Stimulated activated CD4-positive, alpha-beta T cell treated with anti-CD3 and anti-CD28 coated beads, Interleukin-1b, Interleukin-23, amount 100 ng/mL, for 1 hour (primary cell): ENCODE measurements around the gene RCOR3.
"Not testable (repeated sequence)": the region's sequence is repeated elsewhere in the genome, so short reads cannot be mapped to it uniquely, and the experiment has no call there.

Experiments used
- DNase-seq, 2 donors: peaks; one replicate each; pipeline ENCODE4 v3.0.0-alpha.2; 2020; ENCODE audit warnings: low read depth in 2 of 2

RCOR3 gene

DNA sequence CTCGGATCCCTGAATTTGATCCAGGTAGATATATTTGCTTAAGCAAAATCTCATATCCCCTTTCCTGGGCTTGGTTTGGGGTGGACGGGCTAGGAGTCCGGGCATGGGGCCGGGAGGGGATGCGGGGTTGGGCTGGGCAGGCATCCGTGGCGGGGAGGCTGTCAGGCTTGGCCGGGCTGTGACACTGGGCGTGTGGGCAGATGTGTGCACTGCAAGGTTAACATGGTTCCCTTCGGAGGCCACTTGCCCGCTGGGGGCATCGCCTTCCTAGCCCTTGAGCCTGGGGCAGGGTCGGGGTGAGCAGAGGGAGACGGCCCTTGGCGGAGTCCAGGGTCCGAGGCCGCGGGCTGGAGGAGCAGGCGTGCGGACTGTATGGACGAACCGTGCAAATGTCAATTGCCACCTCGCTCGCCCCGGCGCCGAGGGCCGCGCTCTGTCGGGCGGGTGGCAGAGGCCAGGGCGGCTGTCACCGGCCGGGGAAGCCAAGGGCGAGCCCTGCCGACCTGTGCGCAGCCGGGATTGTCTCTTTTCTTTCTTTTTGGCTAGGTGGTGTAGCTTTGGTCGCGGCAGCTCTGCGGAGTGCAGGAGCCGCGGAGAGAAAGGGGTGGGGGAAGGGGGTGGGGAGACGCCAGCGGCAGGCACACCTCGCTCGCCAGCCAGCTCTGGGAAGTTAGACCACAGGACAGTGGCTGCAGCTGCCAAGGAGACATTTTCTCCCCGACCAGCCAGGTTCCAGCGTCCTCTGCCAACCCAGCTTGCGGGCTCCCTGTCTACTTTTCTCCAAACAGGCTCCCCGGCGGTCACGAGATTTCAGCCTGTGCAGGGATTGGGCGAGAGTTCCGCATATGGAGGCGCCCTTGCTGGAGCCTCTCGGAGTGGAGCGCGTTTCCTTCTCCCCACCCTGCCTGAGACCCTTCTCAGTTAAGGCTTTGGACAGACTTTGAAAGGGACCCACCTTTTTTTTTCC is 1.3 kb downstream of the RCOR3 start:
- DNase-seq = peak; percentile 9 to 39

DNA sequence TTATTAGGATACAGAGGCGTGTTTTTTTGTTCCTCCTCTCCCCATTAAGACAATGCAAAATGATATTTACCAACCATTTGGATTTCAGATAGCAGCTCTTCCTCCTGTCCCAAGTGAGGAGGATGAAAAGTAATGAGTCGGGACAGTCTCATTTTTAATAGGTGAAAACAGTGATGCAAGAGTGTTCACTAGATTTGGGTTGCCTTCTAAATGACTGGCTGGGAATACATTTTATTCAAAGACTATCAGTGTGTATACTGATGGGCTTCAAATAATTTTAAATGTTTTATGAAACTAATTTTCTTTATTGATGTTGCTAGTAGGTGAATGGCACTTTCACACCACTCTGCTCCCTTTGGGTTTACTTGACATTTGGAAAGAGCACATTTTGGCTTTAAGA is 2.1 kb downstream of the RCOR3 start:
- no peak for DNase-seq

DNA sequence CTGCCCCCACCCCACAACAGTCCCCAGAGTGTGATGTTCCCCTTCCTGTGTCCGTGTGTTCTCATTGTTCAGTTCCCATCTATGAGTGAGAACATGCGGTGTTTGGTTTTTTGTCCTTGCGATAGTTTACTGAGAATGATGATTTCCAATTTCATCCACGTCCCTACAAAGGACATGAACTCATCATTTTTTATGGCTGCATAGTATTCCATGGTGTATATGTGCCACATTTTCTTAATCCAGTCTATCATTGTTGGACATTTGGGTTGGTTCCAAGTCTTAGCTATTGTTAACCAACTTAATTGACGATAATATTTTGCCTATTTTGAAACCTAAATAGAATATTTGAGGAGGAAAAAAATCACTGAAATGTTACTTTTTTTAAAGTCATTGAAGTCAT is 3.9 kb downstream of the RCOR3 start:
- not testable (repeated sequence) for DNase-seq

DNA sequence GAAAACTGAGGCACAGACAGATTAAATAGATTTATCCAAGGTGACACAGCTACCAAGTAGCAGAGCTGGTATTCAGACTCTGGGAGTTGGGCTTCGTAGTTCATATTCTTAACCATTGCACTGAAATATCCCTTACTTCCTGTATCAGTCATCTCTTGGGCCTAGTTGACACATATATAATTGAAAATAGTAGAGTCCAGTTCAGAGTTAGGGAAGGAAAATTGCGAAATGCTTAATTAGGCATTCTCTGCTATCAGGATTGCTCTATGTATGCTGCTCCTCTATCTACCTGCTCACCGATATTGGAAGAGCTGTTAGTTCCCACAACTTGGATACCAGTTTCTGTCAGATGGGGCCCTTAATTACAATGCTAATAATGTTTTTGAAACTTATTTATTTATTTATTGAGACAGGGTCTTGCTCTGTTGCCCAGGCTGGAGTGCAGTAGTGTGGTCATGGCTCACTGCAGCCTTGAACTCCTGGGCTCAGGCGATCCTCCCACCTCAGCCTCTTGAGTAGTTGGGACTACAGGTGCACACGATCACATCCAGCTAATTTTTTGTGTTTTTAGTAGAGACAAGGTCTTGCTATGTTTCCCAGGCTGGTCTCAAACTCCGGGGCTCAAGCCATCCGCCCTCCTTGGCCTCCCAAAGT is 8.2 kb downstream of the RCOR3 start:
- no peak for DNase-seq

DNA sequence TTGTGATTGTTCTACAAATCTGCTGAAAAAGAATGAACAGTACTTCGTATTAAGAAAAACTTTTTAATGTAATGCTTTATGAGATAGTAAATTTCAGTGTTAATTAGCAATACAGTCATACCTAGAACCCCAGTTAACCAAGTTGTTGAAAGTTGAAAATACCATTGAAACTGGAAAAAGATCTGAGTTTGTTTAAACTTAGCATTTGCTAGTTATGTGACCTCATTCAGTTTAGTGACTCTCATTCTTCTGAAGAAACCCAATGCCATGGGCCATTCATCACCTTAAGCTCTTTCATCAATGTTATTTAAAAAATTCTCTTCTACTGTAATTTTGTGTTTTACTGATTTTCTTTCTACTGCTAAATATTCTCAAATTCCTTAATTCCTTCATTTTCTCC is 20.2 kb downstream of the RCOR3 start:
- no peak for DNase-seq

DNA sequence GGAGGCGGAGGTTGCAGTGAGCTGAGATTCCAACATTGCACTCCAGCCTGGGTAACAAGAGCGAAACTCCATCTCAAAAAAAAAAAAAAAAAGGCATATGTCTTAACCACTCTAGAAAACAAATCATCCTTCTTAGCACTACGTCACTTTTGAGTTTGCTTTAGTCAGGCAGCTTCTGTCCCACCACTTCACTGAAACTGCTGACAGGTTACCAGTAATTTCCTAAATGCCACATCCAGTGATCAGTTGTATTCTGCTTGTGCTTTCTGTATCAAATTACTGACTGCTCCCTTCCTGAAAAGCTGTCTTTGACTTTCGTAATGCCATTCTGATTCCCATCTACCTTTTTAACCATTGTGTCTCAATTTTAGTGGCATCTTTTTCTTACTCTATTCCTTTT is 21.7 kb downstream of the RCOR3 start:
- no peak for DNase-seq

DNA sequence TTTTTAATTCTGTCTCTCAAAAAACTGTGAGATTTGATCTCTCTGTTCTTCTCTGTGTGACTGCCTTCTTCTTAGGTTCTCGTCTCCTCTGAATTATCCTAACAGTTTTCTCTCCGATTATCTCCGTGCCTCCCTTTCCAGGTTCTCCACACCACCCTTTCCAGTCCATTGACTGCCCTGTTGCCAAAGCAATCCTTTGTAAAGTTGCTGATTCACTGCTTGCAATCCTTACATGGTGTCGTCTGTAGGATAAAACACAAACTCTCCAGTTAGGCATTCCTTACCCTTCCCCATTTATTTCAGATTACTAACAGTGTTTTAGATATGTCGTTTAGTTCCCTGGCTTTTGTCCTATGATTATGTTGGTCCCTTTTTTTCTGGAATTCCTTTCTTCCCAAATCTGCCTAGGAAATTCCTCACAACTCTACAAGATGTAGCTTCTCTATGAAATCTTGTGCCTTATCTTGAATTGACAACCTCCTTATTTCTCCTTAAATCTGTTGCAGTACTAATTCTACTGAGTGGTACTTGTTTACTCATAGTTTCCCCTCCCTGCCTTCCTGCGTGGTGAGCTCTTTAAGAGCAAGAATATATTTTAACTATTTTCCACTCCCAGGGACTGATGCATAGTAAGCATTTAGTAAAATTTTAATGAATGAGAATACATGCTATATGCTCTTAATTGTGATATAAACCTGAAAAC is 22.3 kb downstream of the RCOR3 start:
- no peak for DNase-seq

DNA sequence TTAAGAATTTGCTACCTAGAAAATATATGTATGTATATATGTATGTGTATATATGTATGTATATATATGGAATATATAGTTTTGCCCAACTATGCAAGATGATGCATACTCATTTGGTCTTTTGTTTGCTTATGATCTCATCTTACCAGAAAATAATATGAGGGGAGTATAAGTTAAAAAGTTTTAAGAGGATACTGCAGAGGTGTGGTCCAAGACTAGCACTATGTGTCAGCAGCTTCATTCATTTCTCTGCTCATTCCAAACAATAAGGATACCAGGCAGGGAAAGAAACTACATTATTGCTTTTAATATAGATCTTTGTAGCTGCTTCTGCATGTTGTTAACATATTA is 22.8 kb downstream of the RCOR3 start:
- DNase-seq = no peak

DNA sequence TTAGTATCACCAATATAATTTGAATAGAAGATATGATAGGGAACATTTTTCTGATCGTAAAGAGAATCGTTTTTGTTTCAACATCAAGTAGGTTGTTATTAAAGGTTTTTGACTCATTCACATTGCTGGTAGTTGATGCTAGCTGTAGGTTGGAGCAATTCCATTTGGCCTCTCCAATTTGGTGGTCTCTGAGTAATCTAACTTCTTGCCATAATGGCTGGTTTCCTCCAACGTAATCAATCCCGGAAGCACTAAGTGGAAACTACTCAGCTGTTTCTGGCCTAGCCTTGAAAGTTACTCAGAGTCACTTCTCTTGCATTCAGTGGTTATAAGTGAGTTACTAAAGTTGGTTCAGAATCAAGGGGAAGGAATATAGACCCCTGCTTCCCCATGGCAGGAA is 26.0 kb downstream of the RCOR3 start:
- no peak for DNase-seq

DNA sequence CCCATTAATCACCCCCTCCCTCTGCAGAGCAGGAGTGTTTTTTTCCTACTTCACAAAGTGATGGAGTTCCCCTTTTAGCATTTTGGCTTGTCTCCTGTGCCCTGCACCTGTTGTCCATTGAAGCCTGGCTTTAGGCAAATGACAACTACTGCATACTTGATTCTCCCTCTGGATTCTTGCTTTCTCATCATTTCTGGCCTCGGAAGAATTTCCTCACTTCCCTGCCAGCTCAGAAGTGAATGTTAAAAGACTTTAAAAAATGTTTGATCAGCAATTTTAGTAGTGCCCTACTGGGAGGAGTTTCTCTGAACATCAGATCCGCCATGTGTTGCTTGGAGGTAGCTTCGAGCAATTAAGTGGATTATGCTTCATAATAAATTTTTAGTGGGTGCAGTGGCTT is 28.1 kb downstream of the RCOR3 start:
- DNase-seq = no peak

DNA sequence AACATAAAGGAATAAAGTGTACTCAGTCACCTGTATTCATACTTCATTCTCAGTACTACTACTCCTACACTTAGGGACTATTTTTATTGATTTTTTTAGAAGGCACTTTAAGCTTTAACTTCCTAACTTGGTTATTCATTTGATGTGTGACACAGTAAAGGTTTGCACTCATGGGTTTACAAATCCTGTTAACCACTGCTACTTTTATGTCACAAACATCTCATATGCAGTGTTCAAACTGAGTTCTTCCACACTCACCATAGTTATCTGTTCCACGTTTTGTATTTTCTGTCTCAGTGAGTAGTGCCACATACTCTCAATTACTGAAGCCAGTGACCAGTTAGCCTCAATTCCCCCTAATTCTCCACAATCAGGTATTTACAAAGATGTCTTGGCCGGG is 33.2 kb downstream of the RCOR3 start:
- DNase-seq = no peak

DNA sequence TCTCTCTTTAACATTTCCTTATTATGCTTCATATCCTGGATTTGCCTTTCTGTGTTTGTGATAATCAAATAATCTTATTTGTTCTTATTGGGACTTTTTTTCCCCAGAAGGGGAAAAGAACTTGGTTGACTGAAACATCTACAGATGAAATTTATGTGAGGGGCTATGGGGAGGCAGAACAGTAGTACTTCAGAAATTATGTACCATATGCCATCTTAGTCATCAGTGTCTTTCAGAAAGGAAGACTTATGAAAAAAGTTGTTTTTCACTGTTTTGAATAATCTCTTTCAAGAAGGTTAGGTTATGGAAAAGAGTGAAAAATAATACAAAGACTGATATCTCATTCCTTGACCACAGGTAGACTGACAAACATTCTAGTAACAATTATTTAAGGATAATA is 37.2 kb downstream of the RCOR3 start:
- no peak for DNase-seq

DNA sequence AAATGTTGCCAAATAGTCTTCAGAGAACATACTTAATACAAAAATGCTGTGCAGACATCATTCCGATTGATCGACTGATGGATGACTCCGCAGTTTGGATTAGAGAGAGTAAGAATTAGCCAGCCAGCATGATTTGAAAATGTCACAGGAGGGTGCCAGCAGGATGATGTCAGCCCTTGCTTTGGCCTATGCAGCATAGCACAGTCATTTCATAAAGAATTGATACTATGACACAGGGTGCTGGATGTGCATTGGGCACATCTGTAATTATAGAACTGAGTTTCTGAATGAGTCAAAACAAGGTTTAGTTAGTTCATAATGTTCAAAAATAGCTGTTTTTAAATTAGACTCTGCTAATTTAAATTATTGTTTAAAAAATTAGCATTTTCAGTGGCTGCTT is 45.9 kb downstream of the RCOR3 start:
- no peak for DNase-seq

DNA sequence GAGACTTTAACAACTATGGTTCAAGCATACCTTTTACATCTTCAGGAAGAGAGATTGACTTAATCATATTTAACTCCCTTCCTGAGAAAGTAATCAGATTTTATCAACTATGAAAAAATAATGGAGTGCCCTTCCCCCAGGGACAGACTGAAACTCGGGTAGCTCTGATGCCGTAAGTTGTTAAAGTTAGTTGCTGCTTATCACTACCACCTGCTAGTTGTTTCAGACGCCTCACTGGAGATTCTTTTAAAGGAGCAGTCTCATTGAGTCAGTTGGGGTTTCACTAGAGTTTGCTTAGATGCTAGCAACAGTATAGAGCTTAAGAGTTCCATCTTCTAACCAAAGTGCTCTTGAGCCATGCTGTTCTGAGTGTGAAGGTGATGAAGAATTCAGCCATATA is 50.5 kb downstream of the RCOR3 start:
- DNase-seq = no peak

DNA sequence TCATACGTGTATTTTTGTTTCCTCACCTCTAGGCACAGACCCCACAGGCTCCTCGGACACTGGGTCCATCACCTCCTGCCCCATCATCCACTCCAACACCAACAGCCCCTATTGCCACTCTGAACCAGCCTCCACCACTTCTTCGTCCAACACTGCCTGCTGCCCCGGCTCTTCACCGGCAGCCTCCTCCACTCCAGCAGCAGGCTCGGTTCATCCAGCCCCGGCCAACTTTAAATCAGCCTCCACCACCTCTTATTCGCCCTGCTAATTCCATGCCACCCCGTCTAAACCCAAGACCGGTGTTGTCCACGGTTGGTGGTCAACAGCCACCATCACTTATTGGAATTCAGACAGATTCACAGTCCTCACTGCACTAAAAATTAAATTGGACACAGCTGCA is 54.2 kb downstream of the RCOR3 start:
- no peak for DNase-seq

DNA sequence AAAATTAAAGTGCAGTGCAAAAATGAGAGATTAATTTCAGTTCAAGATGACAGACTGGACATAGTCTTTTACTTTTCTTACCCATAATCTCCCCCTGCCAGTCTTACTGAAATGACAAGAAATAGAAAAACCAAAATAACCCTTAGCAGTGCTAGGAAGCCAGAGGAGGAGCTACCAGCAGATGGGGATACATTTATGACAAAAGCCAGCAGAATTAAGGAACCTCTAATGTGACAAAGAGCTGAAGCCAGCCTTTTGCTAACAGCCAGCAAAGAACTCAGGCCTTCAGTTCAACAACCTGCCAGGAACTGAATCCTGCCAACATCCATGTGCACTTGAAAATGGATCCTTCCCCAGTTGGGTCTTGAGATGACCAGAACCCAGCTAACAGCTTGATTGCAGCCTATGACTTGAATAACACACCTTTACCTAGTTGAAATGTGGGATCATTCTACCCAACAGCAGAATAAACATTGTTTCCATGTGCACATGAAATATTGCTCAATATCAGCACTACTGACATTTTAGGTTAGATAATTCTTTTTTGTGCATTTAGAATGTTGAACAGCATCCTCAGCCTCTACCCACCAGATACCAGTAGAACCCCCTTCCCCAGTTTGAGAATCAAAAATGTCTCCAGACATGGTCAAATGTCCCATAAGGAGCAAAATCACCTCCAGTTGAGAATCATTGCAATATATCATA is 59.6 kb downstream of the RCOR3 start:
- no peak for DNase-seq

DNA sequence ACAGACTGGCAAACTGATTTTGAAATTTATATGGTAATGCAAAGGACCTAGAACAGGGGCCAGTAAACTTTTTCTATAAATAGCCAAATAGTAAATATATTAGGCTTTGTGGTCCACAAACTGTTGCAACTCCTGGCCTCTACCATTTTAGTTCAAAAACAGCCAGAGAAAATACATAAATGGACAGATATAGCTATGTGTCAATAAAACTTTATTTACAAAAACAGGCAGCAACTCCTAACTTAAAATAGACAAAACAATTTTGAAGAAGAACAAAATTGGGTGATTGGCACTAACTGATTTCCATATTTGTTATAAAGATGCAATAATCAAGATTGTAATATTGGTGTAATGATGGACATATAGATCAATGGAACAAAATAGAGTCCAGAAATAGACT is 60.7 kb downstream of the RCOR3 start:
- DNase-seq = no peak

DNA sequence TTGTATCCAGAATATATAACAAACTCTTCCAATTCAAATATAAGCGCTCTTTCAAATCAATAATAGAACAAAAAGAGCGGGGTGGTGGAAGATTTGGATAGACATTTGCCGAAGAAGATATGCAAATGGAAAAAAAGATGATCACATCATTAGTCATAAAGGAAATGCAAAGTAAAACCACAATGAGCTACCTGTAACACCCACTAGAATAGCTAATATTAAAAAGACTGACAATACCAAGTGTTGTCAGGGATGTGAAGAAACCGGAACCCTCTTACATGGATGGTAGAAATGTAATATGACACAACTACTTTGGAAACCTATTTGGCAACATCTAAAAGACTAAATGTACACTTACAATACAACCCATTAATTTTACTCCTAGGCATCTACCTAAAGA is 61.8 kb downstream of the RCOR3 start:
- DNase-seq = no peak

DNA sequence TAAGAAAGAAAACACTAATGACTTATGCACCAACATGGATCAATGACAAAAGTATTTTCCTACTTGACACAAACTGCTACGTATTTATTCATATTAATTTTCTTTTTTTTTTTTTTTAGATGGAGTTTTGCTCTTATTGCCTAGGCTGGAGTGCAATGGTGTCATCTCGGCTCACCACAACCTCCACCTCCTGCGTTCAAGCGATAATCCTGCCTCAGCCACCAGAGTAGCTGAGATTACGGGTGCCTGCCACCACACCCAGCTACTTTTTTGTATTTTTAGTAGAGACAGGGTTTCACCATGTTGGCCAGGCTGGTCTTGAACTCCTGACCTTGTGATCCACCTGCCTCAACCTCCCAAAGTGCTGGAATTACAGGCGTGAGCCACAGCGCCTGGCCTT is 62.5 kb downstream of the RCOR3 start:
- DNase-seq = not testable (repeated sequence)

DNA sequence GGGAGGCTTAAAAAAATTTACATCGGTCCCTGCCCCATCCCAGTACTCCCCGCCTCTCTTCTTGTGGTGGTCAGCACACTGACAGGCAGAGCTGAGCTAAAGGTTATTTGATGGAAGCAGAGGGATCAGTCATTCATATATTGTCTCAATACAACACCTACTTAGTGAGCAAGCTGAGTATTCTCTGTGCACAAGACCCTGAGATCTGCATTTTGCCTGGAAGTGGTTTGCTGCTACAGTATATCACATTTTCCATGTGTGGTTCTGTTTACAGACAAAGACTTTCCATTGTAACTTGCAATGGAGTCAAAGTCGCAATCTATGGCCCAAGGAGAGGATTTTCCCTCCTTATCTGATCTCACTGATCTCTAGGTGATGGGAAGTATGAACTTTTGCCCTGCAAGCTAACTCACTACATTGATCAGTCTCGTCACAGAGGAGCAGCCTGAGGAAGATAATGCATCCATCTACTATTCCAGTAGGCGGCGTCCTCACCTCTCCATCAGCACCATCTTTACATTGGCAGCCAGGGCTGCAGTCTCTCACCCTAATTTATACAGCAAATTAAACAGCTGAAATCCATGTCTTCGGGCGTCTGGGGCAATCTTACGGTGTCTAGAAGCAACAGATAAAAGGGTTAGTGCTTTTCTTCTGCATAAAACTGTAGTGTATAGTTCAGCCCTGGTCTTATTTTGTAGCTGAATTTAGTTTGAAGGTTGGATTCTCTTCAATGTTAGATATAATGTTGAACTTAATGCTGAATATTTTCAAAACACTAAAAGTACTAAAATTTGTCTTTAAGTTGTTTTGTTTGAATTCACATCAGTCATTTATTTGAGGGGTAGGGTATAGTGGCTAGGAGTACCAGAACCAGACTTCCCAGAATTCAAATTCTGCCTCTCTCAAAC is 64.2 kb downstream of the RCOR3 start:
- DNase-seq = peak; percentile 24 to 44
